ENCODE results near the gene MAP2K2.

The MAP2K2 gene

GRCh38 chr19:4090356-4091220 lies 33.3 kb downstream of the MAP2K2 start:
- Histone ChIP-seq H3K27ac (ENCODE audit: low read depth, low read length) (no peak overlapping the region), H3K9me3 (ENCODE audit: control insufficient read depth in 5 of 5, low read length in 5 of 5) (no peaks in the 10 kb centered on the region), H3K36me3 (ENCODE audit: control insufficient read depth in 5 of 5, insufficient read depth in 5 of 5, low read length in 5 of 5) (peaks cover 0 to 60% (median 39%) of the 10 kb centered on the region in 5 donors), H3K27me3 (ENCODE audit: control insufficient read depth in 5 of 5, insufficient read depth in 4 of 5, low read length in 5 of 5) (no peaks in the 10 kb centered on the region), H3K9ac (ENCODE audit: low read length in 5 of 5) (no peak overlapping the region), H3K4me1 (ENCODE audit: control insufficient read depth in 5 of 5, insufficient read depth in 5 of 5, low read length in 5 of 5) (peaks cover 0 to 25% (median 5%) of the 10 kb centered on the region in 5 donors), H3K4me3 (ENCODE audit: low read depth in 1 of 5, low read length in 5 of 5) (no peak overlapping the region)

- peak overlapping the region; percentile 10 for H3K27ac ChIP-seq (ENCODE audit: low read depth, low read length)
- no peaks in the 10 kb centered on the region for H3K9me3 ChIP-seq (ENCODE audit: control insufficient read depth in 5 of 5, low read length in 5 of 5)
- H3K4me3 ChIP-seq (ENCODE audit: low read depth in 1 of 5, low read length in 5 of 5): peak overlapping the region in 3 of 5 donors; percentile 22 to 60 (median 53)
- peaks cover 0 to 25% (median 5%) of the 10 kb centered on the region in 5 donors for H3K4me1 ChIP-seq (ENCODE audit: control insufficient read depth in 5 of 5, insufficient read depth in 5 of 5, low read length in 5 of 5)
- peaks cover 0 to 56% (median 37%) of the 10 kb centered on the region in 5 donors for H3K36me3 ChIP-seq (ENCODE audit: control insufficient read depth in 5 of 5, insufficient read depth in 5 of 5, low read length in 5 of 5)
- H3K9ac ChIP-seq (ENCODE audit: low read length in 5 of 5): peak overlapping the region in 1 of 5 donors; percentile 69
- H3K27me3 ChIP-seq (ENCODE audit: control insufficient read depth in 5 of 5, insufficient read depth in 4 of 5, low read length in 5 of 5): no peaks in the 10 kb centered on the region
Measured at GRCh38 chr19:4089946-4090345, 34.0 kb downstream of the MAP2K2 start.

GRCh38 chr19:4089400-4089908 lies 34.5 kb downstream of the MAP2K2 start:
- Histone ChIP-seq H3K4me3 (ENCODE audit: low read depth in 1 of 5, low read length in 5 of 5) (peak overlapping the region in 4 of 5 donors; percentile 22 to 60 (median 48)), H3K9ac (ENCODE audit: low read length in 5 of 5) (peak overlapping the region in 3 of 5 donors; percentile 47 to 69 (median 62)), H3K4me1 (ENCODE audit: control insufficient read depth in 5 of 5, insufficient read depth in 5 of 5, low read length in 5 of 5) (peaks cover 0 to 26% (median 5%) of the 10 kb centered on the region in 5 donors), H3K27ac (ENCODE audit: low read depth, low read length) (peak overlapping the region; percentile 10), H3K9me3 (ENCODE audit: control insufficient read depth in 5 of 5, low read length in 5 of 5) (no peaks in the 10 kb centered on the region), H3K36me3 (ENCODE audit: control insufficient read depth in 5 of 5, insufficient read depth in 5 of 5, low read length in 5 of 5) (peaks cover 0 to 51% (median 32%) of the 10 kb centered on the region in 5 donors), H3K27me3 (ENCODE audit: control insufficient read depth in 5 of 5, insufficient read depth in 4 of 5, low read length in 5 of 5) (no peaks in the 10 kb centered on the region)

GRCh38 chr19:4088975-4089374 lies 34.9 kb downstream of the MAP2K2 start:
- Histone ChIP-seq H3K4me3 (ENCODE audit: low read depth in 1 of 5, low read length in 5 of 5) (peak overlapping the region in 3 of 5 donors; percentile 44 to 60 (median 53)), H3K27ac (ENCODE audit: low read depth, low read length) (peak overlapping the region; percentile 10), H3K27me3 (ENCODE audit: control insufficient read depth in 5 of 5, insufficient read depth in 4 of 5, low read length in 5 of 5) (no peaks in the 10 kb centered on the region), H3K4me1 (ENCODE audit: control insufficient read depth in 5 of 5, insufficient read depth in 5 of 5, low read length in 5 of 5) (peaks cover 0 to 31% (median 7%) of the 10 kb centered on the region in 5 donors), H3K36me3 (ENCODE audit: control insufficient read depth in 5 of 5, insufficient read depth in 5 of 5, low read length in 5 of 5) (peaks cover 0 to 46% (median 27%) of the 10 kb centered on the region in 5 donors), H3K9me3 (ENCODE audit: control insufficient read depth in 5 of 5, low read length in 5 of 5) (no peaks in the 10 kb centered on the region), H3K9ac (ENCODE audit: low read length in 5 of 5) (peak overlapping the region in 3 of 5 donors; percentile 47 to 69 (median 62))

GRCh38 chr19:4087787-4088679 lies 35.9 kb downstream of the MAP2K2 start:
- peaks cover 0 to 34% (median 9%) of the 10 kb centered on the region in 5 donors for H3K4me1 ChIP-seq (ENCODE audit: control insufficient read depth in 5 of 5, insufficient read depth in 5 of 5, low read length in 5 of 5)
- no peak overlapping the region for H3K27ac ChIP-seq (ENCODE audit: low read depth, low read length)

GRCh38 chr19:4086411-4086867 lies 37.5 kb downstream of the MAP2K2 start:
- no peaks in the 10 kb centered on the region for H3K9me3 ChIP-seq (ENCODE audit: control insufficient read depth in 5 of 5, low read length in 5 of 5)
- peaks cover 0 to 22% (median 13%) of the 10 kb centered on the region in 5 donors for H3K36me3 ChIP-seq (ENCODE audit: control insufficient read depth in 5 of 5, insufficient read depth in 5 of 5, low read length in 5 of 5)
- H3K4me1 ChIP-seq (ENCODE audit: control insufficient read depth in 5 of 5, insufficient read depth in 5 of 5, low read length in 5 of 5): peaks cover 0 to 37% (median 9%) of the 10 kb centered on the region in 5 donors
- no peaks in the 10 kb centered on the region for H3K27me3 ChIP-seq (ENCODE audit: control insufficient read depth in 5 of 5, insufficient read depth in 4 of 5, low read length in 5 of 5)
- no peak overlapping the region for H3K4me3 ChIP-seq (ENCODE audit: low read depth in 1 of 5, low read length in 5 of 5)
- H3K9ac ChIP-seq (ENCODE audit: low read length in 5 of 5): no peak overlapping the region
- H3K27ac ChIP-seq (ENCODE audit: low read depth, low read length): no peak overlapping the region

More at GRCh38 chr19:4087787-4088679, 35.9 kb downstream of the MAP2K2 start:
- peaks cover 0 to 37% (median 20%) of the 10 kb centered on the region in 5 donors for H3K36me3 ChIP-seq (ENCODE audit: control insufficient read depth in 5 of 5, insufficient read depth in 5 of 5, low read length in 5 of 5)
- H3K4me3 ChIP-seq (ENCODE audit: low read depth in 1 of 5, low read length in 5 of 5): no peak overlapping the region
- no peak overlapping the region for H3K9ac ChIP-seq (ENCODE audit: low read length in 5 of 5)
- no peaks in the 10 kb centered on the region for H3K27me3 ChIP-seq (ENCODE audit: control insufficient read depth in 5 of 5, insufficient read depth in 4 of 5, low read length in 5 of 5)
- H3K9me3 ChIP-seq (ENCODE audit: control insufficient read depth in 5 of 5, low read length in 5 of 5): no peaks in the 10 kb centered on the region

GRCh38 chr19:4084547-4084877 lies 39.4 kb downstream of the MAP2K2 start:
- Histone ChIP-seq H3K27ac (ENCODE audit: low read depth, low read length) (no peak overlapping the region), H3K4me1 (ENCODE audit: control insufficient read depth in 5 of 5, insufficient read depth in 5 of 5, low read length in 5 of 5) (peaks cover 0 to 34% (median 9%) of the 10 kb centered on the region in 5 donors), H3K9me3 (ENCODE audit: control insufficient read depth in 5 of 5, low read length in 5 of 5) (no peaks in the 10 kb centered on the region), H3K9ac (ENCODE audit: low read length in 5 of 5) (peak overlapping the region in 1 of 5 donors; percentile 62), H3K27me3 (ENCODE audit: control insufficient read depth in 5 of 5, insufficient read depth in 4 of 5, low read length in 5 of 5) (no peaks in the 10 kb centered on the region), H3K36me3 (ENCODE audit: control insufficient read depth in 5 of 5, insufficient read depth in 5 of 5, low read length in 5 of 5) (peaks cover 0 to 4% (median 2%) of the 10 kb centered on the region in 5 donors), H3K4me3 (ENCODE audit: low read depth in 1 of 5, low read length in 5 of 5) (peak overlapping the region in 2 of 5 donors; percentile 48)

GRCh38 chr19:4083677-4084546 lies 40.0 kb downstream of the MAP2K2 start:
- no peaks in the 10 kb centered on the region for H3K9me3 ChIP-seq (ENCODE audit: control insufficient read depth in 5 of 5, low read length in 5 of 5)
- no peaks in the 10 kb centered on the region for H3K27me3 ChIP-seq (ENCODE audit: control insufficient read depth in 5 of 5, insufficient read depth in 4 of 5, low read length in 5 of 5)
- peaks cover 0 to 30% (median 4%) of the 10 kb centered on the region in 5 donors for H3K4me1 ChIP-seq (ENCODE audit: control insufficient read depth in 5 of 5, insufficient read depth in 5 of 5, low read length in 5 of 5)
- no peak overlapping the region for H3K27ac ChIP-seq (ENCODE audit: low read depth, low read length)
- no peaks in the 10 kb centered on the region for H3K36me3 ChIP-seq (ENCODE audit: control insufficient read depth in 5 of 5, insufficient read depth in 5 of 5, low read length in 5 of 5)
- H3K9ac ChIP-seq (ENCODE audit: low read length in 5 of 5): peak overlapping the region in 3 of 5 donors; percentile 58 to 66 (median 62)
- peak overlapping the region in 3 of 5 donors; percentile 42 to 48 (median 48) for H3K4me3 ChIP-seq (ENCODE audit: low read depth in 1 of 5, low read length in 5 of 5)

GRCh38 chr19:4082172-4082571 lies 41.8 kb downstream of the MAP2K2 start:
- Histone ChIP-seq H3K9ac (ENCODE audit: low read length in 5 of 5) (no peak overlapping the region), H3K36me3 (ENCODE audit: control insufficient read depth in 5 of 5, insufficient read depth in 5 of 5, low read length in 5 of 5) (no peaks in the 10 kb centered on the region), H3K27ac (ENCODE audit: low read depth, low read length) (peak overlapping the region; percentile 40), H3K9me3 (ENCODE audit: control insufficient read depth in 5 of 5, low read length in 5 of 5) (no peaks in the 10 kb centered on the region), H3K27me3 (ENCODE audit: control insufficient read depth in 5 of 5, insufficient read depth in 4 of 5, low read length in 5 of 5) (no peaks in the 10 kb centered on the region), H3K4me3 (ENCODE audit: low read depth in 1 of 5, low read length in 5 of 5) (no peak overlapping the region), H3K4me1 (ENCODE audit: control insufficient read depth in 5 of 5, insufficient read depth in 5 of 5, low read length in 5 of 5) (peaks cover 0 to 35% (median 18%) of the 10 kb centered on the region in 5 donors)
